MM.1S (cell line): ENCODE data around the gene DLGAP3.

Source experiments
- DNase-seq: peaks from one replicate; pipeline ENCODE4 v3.0.0-alpha.2; 2015
- H2AFZ ChIP-seq: fragments of 300-600 bp; sonication (generic); 2 replicates; pipeline ENCODE4 v1.6.0; 2016; ENCODE audit warnings: antibody characterized with exemption, low read length
- H3F3A ChIP-seq: fragments of 300-600 bp; sonication (generic); 2 replicates; pipeline ENCODE4 v1.6.1; 2016; ENCODE audit warnings: mild to moderate bottlenecking, antibody characterized with exemption, low read length, moderate library complexity, mixed read lengths; ENCODE audit not compliant: insufficient read depth
- H3K27ac ChIP-seq: fragments of 300-600 bp; sonication (generic); 2 replicates; pipeline ENCODE4 v1.5.1; 2016; ENCODE audit warnings: mild to moderate bottlenecking, low read length
- H3K27me3 ChIP-seq: fragments of 300-600 bp; sonication (generic); replicated peaks from 2 replicates; pipeline ENCODE4 v1.6.0; 2016; ENCODE audit warnings: low read length; ENCODE audit not compliant: insufficient read depth
- H3K36me3 ChIP-seq: fragments of 300-600 bp; sonication (generic); replicated peaks from 2 replicates; pipeline ENCODE4 v1.6.1; 2016; ENCODE audit warnings: mild to moderate bottlenecking, low read length, mixed read lengths; ENCODE audit not compliant: insufficient read depth
- H3K4me1 ChIP-seq: fragments of 300-600 bp; sonication (generic); 2 replicates; pipeline ENCODE4 v1.6.1; 2016; ENCODE audit warnings: low read length, mixed read lengths
- H3K4me2 ChIP-seq: fragments of 300-600 bp; sonication (generic); 2 replicates; pipeline ENCODE4 v1.6.0; 2016; ENCODE audit warnings: low read depth, low read length
- H3K4me3 ChIP-seq: fragments of 300-600 bp; sonication (generic); 2 replicates; pipeline ENCODE4 v1.5.1; 2016; ENCODE audit warnings: low read length, mixed read lengths
- H3K79me2 ChIP-seq: fragments of 300-600 bp; sonication (generic); 2 replicates; pipeline ENCODE4 v1.6.1; 2016; ENCODE audit warnings: mixed run types, low read length, mixed read lengths
- H3K9ac ChIP-seq: fragments of 300-600 bp; sonication (generic); 2 replicates; pipeline ENCODE4 v1.6.1; 2016; ENCODE audit warnings: low read length, mixed read lengths
- H3K9me2 ChIP-seq: fragments of 300-600 bp; sonication (generic); replicated peaks from 2 replicates; pipeline ENCODE4 v1.6.1; 2016; ENCODE audit warnings: mild to moderate bottlenecking, low read length, mixed read lengths; ENCODE audit not compliant: insufficient read depth
- H3K9me3 ChIP-seq: fragments of 300-600 bp; sonication (generic); replicated peaks from 2 replicates; pipeline ENCODE4 v1.6.1; 2016; ENCODE audit warnings: mild to moderate bottlenecking, low read length, mixed read lengths; ENCODE audit not compliant: insufficient read depth
- H4K20me1 ChIP-seq: fragments of 300-600 bp; sonication (generic); 2 replicates; pipeline ENCODE4 v1.6.1; 2016; ENCODE audit warnings: mild to moderate bottlenecking, low read length, moderate library complexity, mixed read lengths; ENCODE audit not compliant: insufficient read depth
- CTCF ChIP-seq: fragments of 300-600 bp; sonication (generic); IDR thresholded peaks from 2 replicates; pipeline ENCODE4 v1.5.1; 2016; ENCODE audit warnings: antibody characterized with exemption, low read length, mixed read lengths
- EZH2 ChIP-seq: fragments of 300-600 bp; sonication (generic); optimal IDR thresholded peaks from 2 replicates; pipeline ENCODE3; 2017; ENCODE audit warnings: low read depth, mild to moderate bottlenecking, antibody characterized with exemption, low read length, mixed read lengths
- EZH2phosphoT487 ChIP-seq: fragments of 300-600 bp; sonication (generic); IDR thresholded peaks from 2 replicates; pipeline ENCODE4 v1.6.1; 2018; ENCODE audit warnings: antibody characterized with exemption, low read length

Gene DLGAP3

GRCh38 chr1:34864759-34865158, 64.7 kb downstream of the DLGAP3 start:
- H3K79me2 ChIP-seq, result no peaks in the 10 kb centered on the region
- no peaks in the 10 kb centered on the region for H3K36me3 ChIP-seq
- peaks cover 5% of the 10 kb centered on the region; the same call in 1 of the 2 replicates for H3F3A ChIP-seq
- no peak overlapping the region for H3K4me3 ChIP-seq
- no peaks in the 10 kb centered on the region for H3K9me2 ChIP-seq
- DNase-seq, result no peak
- no peak overlapping the region for H3K4me2 ChIP-seq
- peaks cover 23% of the 10 kb centered on the region for H3K27me3 ChIP-seq
- H3K4me1 ChIP-seq, result peaks cover 5% of the 10 kb centered on the region
- H3K27ac ChIP-seq, result no peak overlapping the region
- H3K9ac ChIP-seq, result no peak overlapping the region
- no peaks in the 10 kb centered on the region for H4K20me1 ChIP-seq
- no peak overlapping the region for H2AFZ ChIP-seq
- H3K9me3 ChIP-seq, result no peaks in the 10 kb centered on the region
- TF ChIP-seq EZH2phosphoT487, result no peak
- TF ChIP-seq CTCF, result no peak
- no peak for TF ChIP-seq EZH2

GRCh38 chr1:34863501-34863900, 65.9 kb downstream of the DLGAP3 start:
- H3K9me3 ChIP-seq, result no peaks in the 10 kb centered on the region
- H2AFZ ChIP-seq, result no peak overlapping the region
- no peak overlapping the region for H3K27ac ChIP-seq
- H3K9ac ChIP-seq, result no peak overlapping the region
- TF ChIP-seq CTCF (no peak), EZH2 (no peak), EZH2phosphoT487 (no peak)
- H3K4me2 ChIP-seq, result no peak overlapping the region
- H3K9me2 ChIP-seq, result no peaks in the 10 kb centered on the region
- H3K27me3 ChIP-seq, result peaks cover 23% of the 10 kb centered on the region
- peaks cover 6% of the 10 kb centered on the region for H3K4me1 ChIP-seq
- peaks cover 11% of the 10 kb centered on the region for H3K79me2 ChIP-seq
- no peaks in the 10 kb centered on the region for H3K36me3 ChIP-seq
- H3F3A ChIP-seq, result peaks cover 5% of the 10 kb centered on the region; the same call in 1 of the 2 replicates
- DNase-seq, result no peak
- no peaks in the 10 kb centered on the region for H4K20me1 ChIP-seq
- no peak overlapping the region for H3K4me3 ChIP-seq

- H3K27ac ChIP-seq, result peak within 1 kb of the TSS; percentile 27; the same call in 1 of the 2 replicates
- TF ChIP-seq CTCF, result peak; percentile 87
- no peak for TF ChIP-seq EZH2
- peak within 1 kb of the TSS; percentile 91 for H3K4me2 ChIP-seq
- no peaks in the 10 kb centered on the region for H4K20me1 ChIP-seq
- H3K4me3 ChIP-seq, result peak within 1 kb of the TSS; percentile 92
- H3F3A ChIP-seq, result no peaks in the 10 kb centered on the region
- peak within 1 kb of the TSS; percentile 91 for H3K9ac ChIP-seq
- H3K4me1 ChIP-seq, result peaks cover 18% of the 10 kb centered on the region
- peaks cover 5% of the 10 kb centered on the region; the same call in 1 of the 2 replicates for H3K36me3 ChIP-seq
- no peaks in the 10 kb centered on the region for H3K9me2 ChIP-seq
- peak within 1 kb of the TSS; percentile 96 for H2AFZ ChIP-seq
- H3K79me2 ChIP-seq, result peaks cover 43% of the 10 kb centered on the region
- H3K9me3 ChIP-seq, result no peaks in the 10 kb centered on the region
- peak; percentile 96 for DNase-seq
- H3K27me3 ChIP-seq, result peaks cover 15% of the 10 kb centered on the region
These were observed 69.8 kb downstream of the DLGAP3 start, which contains the start of gene SMIM12 for GRCh38 chr1:34859446-34860200. SMIM12 (minus strand) TSS chr1:34859749; CDS start chr1:34855977, 3,772 bp downstream.
